SK-N-SH (cell line): ENCODE data around the gene DPM2.

Source experiments
- CTCF ChIP-seq: fragments of 200-600 bp; sonication (generic); IDR thresholded peaks from 2 replicates; pipeline ENCODE4 v1.6.1; 2017; ENCODE audit warnings: antibody characterized with exemption, mild to moderate bottlenecking, moderate library complexity
- EP300 ChIP-seq, 2 experiments: IDR thresholded peaks; 2 replicates each; pipeline versions ENCODE4 v1.4.0 to v1.6.1; 2012; ENCODE audit warnings: borderline replicate concordance in 1 of 2, low read depth in 1 of 2, low read length in 1 of 2
- EZH2phosphoT487 ChIP-seq: fragments of 200-600 bp; sonication (generic); IDR thresholded peaks from 2 replicates; pipeline ENCODE4 v1.6.1; 2017; ENCODE audit warnings: low read depth, mixed run types, mild to moderate bottlenecking, antibody characterized with exemption, moderate library complexity, borderline replicate concordance
- GABPA ChIP-seq: IDR thresholded peaks from 2 replicates; pipeline ENCODE4 v1.4.0; 2012; ENCODE audit warnings: low read depth, mild to moderate bottlenecking
- MAX ChIP-seq: IDR thresholded peaks from 2 replicates; pipeline ENCODE4 v1.4.0; 2012; ENCODE audit warnings: low read depth
- RAD21 ChIP-seq: IDR thresholded peaks from 2 replicates; pipeline ENCODE4 v1.6.1; 2012; ENCODE audit warnings: mild to moderate bottlenecking, low read length
- TF ChIP-seq, protein P1 (sequence below): IDR thresholded peaks from 2 replicates; pipeline ENCODE4; 2012

DNA sequence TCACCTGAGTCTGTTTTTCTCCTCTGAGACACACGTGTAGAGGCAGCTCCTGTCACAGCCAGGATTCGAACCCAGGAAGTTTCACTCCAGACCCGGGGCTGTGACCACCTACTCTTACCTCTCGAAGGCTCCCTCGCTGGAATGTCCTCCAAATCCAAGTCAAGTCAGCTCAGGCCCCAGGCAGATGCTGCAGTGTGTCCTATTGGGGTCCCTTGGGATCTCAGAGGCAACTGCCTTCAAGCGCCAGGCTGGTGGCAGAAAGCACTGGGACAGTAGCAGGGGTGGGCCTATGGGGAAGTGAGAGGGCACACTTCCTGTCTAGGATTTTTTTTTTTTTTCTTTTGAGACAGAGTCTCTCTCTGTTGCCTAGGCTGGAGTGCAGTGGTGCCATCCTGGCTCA lies 20.1 kb downstream of the DPM2 start:
- no peak for TF ChIP-seq EZH2phosphoT487
- TF ChIP-seq EP300 (IDR thresholded peaks at IDR 0.05; ENCODE audit: borderline replicate concordance in 1 of 2, low read depth in 1 of 2, low read length in 1 of 2): no peak
- no peak for TF ChIP-seq GABPA
- TF ChIP-seq, protein P1, sequence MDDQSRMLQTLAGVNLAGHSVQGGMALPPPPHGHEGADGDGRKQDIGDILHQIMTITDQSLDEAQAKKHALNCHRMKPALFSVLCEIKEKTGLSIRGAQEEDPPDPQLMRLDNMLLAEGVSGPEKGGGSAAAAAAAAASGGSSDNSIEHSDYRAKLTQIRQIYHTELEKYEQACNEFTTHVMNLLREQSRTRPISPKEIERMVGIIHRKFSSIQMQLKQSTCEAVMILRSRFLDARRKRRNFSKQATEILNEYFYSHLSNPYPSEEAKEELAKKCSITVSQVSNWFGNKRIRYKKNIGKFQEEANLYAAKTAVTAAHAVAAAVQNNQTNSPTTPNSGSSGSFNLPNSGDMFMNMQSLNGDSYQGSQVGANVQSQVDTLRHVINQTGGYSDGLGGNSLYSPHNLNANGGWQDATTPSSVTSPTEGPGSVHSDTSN: no peak
- no peak for TF ChIP-seq CTCF
- no peak for TF ChIP-seq RAD21
- TF ChIP-seq MAX: no peak
